Right atrium auricular region (tissue), 2 donors: ENCODE measurements around the gene ARFGAP3. TPM values are rescaled to one million over a fixed set of nuclear protein-coding genes. Genes with fewer than 3 reads are reported as not detected.

ENCODE experiments used
- DNase-seq: peaks from one replicate; pipeline ENCODE4 v3.0.0-alpha.2; 2019; ENCODE audit warnings: low spot score
- H3K27ac ChIP-seq, 2 donors: fragments of 200-600 bp; sonication (generic); 1 replicate in 1 of 2; 2 replicates in 1 of 2; pipeline ENCODE4 v1.5.1; 2016 to 2019
- H3K27me3 ChIP-seq, 2 donors: fragments of 200-600 bp; sonication (generic); one replicate each; pipeline versions ENCODE4 v1.5.1 to v1.6.0; 2017 to 2019
- H3K36me3 ChIP-seq: fragments of 200-600 bp; sonication (generic); one replicate; pipeline ENCODE4 v1.5.1; 2016
- H3K4me1 ChIP-seq, 2 donors: fragments of 200-600 bp; sonication (generic); one replicate each; pipeline versions ENCODE4 v1.5.1 to v1.6.0; 2017 to 2019
- H3K4me3 ChIP-seq, 2 donors: fragments of 200-600 bp; sonication (generic); 1 replicate in 1 of 2; 2 replicates in 1 of 2; pipeline ENCODE4 v1.5.1; 2017 to 2019; ENCODE audit warnings: mild to moderate bottlenecking in 1 of 2, moderate library complexity in 1 of 2
- H3K9me3 ChIP-seq, 2 donors: fragments of 200-600 bp; sonication (generic); one replicate each; pipeline ENCODE4 v1.5.1; 2019
- CTCF ChIP-seq, 2 donors: fragments of 200-600 bp; sonication (generic); IDR thresholded peaks; one replicate each; pipeline ENCODE4 v1.5.1; 2019; ENCODE audit warnings: antibody characterized with exemption in 2 of 2
- total RNA-seq, 2 donors: library from RNA; depleted of rRNA; stranded (reverse); fragments of >200 nt; gene quantifications; one replicate each; pipeline ENCODE4 v1.1.0, GENCODE V29; 2016

The ARFGAP3 gene
- total RNA-seq, 2 donors from 2014 or later: 27.4 to 29.6 TPM

GRCh38 chr22:42868751-42869251 lies 11.7 kb upstream of the ARFGAP3 start:
- peaks cover 0 to 17% of the 10 kb centered on the region in 2 donors for H3K4me1 ChIP-seq
- no peak for TF ChIP-seq CTCF (IDR thresholded peaks at IDR 0.05)
- H3K27ac ChIP-seq: peak overlapping the region; percentile 59 to 70
- H3K36me3 ChIP-seq: peaks cover 42% of the 10 kb centered on the region
- DNase-seq: no peak
- no peak overlapping the region for H3K4me3 ChIP-seq
- no peaks in the 10 kb centered on the region for H3K27me3 ChIP-seq
- H3K9me3 ChIP-seq: no peaks in the 10 kb centered on the region

DNA sequence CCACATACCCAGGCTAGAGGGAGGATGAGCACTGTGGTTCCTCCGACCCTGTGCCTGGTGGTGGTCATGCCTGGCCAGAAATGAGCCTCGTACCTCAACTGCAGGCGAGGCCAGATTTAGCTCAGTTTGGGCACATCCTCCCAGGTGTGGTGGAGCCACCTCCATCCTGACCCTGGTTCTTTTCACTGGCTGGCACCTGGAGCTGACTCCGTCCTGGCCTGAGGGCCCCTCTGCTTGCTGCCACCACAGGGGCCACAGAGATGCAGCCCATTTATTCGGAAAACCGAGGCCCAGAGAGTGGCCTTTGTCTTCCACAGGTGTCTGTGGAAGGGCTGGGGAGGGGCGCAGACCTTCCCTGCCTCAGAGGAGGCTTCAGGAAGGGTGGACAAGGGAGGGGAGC lies 9.0 kb upstream of the ARFGAP3 start:
- Histone ChIP-seq H3K4me3 (no peak overlapping the region), H3K27me3 (no peaks in the 10 kb centered on the region), H3K4me1 (peaks cover 0 to 18% of the 10 kb centered on the region in 2 donors), H3K27ac (no peak overlapping the region), H3K36me3 (peaks cover 16% of the 10 kb centered on the region), H3K9me3 (no peaks in the 10 kb centered on the region)
- DNase-seq: no peak
- TF ChIP-seq CTCF (IDR thresholded peaks at IDR 0.05): no peak

GRCh38 chr22:42865536-42865935 lies 8.5 kb upstream of the ARFGAP3 start:
- no peak overlapping the region for H3K27ac ChIP-seq
- no peak for DNase-seq
- H3K9me3 ChIP-seq: no peaks in the 10 kb centered on the region
- H3K36me3 ChIP-seq: peaks cover 11% of the 10 kb centered on the region
- TF ChIP-seq CTCF (IDR thresholded peaks at IDR 0.05): no peak
- no peaks in the 10 kb centered on the region for H3K27me3 ChIP-seq
- H3K4me3 ChIP-seq: no peak overlapping the region
- peaks cover 0 to 23% of the 10 kb centered on the region in 2 donors for H3K4me1 ChIP-seq

DNA sequence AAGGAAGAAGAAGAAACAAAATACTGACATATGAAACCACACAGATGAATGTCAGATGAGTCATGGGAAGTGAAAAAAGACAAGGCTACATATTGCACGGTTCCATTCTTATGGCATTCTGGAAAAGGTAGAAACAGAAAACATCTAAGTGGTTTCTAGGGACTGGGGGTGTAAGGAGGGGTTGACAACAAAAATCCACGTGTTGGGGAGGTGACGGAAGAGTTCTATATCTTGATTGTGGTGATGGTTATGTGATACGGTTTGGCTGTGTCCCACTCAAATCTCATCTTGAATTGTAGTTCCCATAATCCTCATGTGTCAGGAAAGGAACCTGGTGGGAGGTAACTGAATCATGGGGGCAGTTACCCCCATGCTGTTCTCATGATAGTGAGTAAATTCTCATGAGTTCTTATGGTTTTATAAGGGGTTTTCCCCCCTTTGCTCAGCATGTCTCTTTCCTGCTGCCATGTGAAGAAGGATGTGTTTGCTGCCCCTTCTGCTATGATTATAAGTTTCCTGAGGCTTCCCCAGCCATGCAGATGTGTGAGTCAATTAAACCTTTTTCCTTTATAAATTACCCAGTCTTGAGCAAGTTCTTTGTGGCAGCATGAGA lies 6.4 kb upstream of the ARFGAP3 start:
- no peak for DNase-seq
- TF ChIP-seq CTCF (IDR thresholded peaks at IDR 0.05): no peak
- H3K9me3 ChIP-seq: no peaks in the 10 kb centered on the region
- H3K27ac ChIP-seq: no peak overlapping the region
- no peak overlapping the region for H3K4me3 ChIP-seq
- no peaks in the 10 kb centered on the region for H3K27me3 ChIP-seq
- peaks cover 0 to 13% of the 10 kb centered on the region in 2 donors for H3K4me1 ChIP-seq
- H3K36me3 ChIP-seq: no peaks in the 10 kb centered on the region

DNA sequence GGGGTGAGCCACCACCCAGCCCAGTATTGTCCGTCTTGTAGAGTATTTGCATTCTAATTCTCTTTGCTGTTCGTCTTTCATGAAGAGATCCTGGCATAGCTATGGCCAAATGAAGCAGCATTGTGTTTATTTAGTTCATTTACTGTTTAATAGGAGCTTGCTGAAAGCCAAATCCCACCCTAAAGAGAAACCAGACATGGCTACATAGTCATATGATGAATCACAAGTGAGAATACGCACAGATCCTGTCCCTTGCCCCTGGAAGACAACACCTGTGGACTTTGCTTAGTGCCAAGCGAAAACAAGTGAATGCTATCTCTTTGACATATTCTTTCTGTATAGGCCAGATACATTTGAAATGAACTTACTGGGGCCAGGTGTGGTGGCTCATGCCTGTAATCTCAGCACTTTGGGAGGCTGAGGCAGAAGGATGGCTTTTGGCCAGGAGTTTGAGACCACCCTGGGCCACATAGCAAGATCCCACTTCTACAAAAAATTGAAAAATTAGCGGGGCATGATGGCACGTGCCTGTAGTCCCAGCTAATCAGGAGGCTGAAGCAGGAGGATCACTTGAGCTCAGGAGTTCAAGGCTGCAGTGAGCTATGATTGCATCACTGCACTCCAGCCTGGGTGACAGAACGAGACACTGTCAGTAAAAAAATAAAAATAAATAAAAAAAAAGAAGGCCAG lies 5.1 kb upstream of the ARFGAP3 start:
- TF ChIP-seq CTCF (IDR thresholded peaks at IDR 0.05): no peak
- no peaks in the 10 kb centered on the region for H3K9me3 ChIP-seq
- no peaks in the 10 kb centered on the region for H3K36me3 ChIP-seq
- H3K27me3 ChIP-seq: no peaks in the 10 kb centered on the region
- H3K4me3 ChIP-seq: no peak overlapping the region
- DNase-seq: no peak
- H3K4me1 ChIP-seq: peaks cover 0 to 15% of the 10 kb centered on the region in 2 donors
- no peak overlapping the region for H3K27ac ChIP-seq
